Endodermal cell (in vitro differentiated cells): ENCODE measurements around the gene MYL7. TPM values are rescaled to one million over a fixed set of nuclear protein-coding genes. Genes with fewer than 3 reads are reported as not detected.

ENCODE experiments used
- DNase-seq: peaks from one replicate; pipeline ENCODE4 v3.0.0-alpha.2; 2017
- H3K27ac ChIP-seq: 2 replicates; pipeline ENCODE4 v1.5.1; 2013; ENCODE audit warnings: mild to moderate bottlenecking, low read depth, low read length, moderate library complexity
- H3K27me3 ChIP-seq: 2 replicates; pipeline ENCODE4 v1.6.1; 2013; ENCODE audit warnings: mild to moderate bottlenecking, low read length, moderate library complexity; ENCODE audit not compliant: insufficient read depth, control insufficient read depth, poor library complexity, severe bottlenecking
- H3K36me3 ChIP-seq: 2 replicates; pipeline ENCODE4 v1.7.0; 2013; ENCODE audit warnings: mild to moderate bottlenecking, low read length, moderate library complexity; ENCODE audit not compliant: control insufficient read depth, insufficient read depth
- H3K4me1 ChIP-seq: one replicate; pipeline ENCODE4 v1.7.0; 2013; ENCODE audit warnings: low read length; ENCODE audit not compliant: control insufficient read depth, insufficient read depth
- H3K4me3 ChIP-seq: 2 replicates; pipeline ENCODE4 v1.5.1; 2013; ENCODE audit warnings: mild to moderate bottlenecking, low read length, moderate library complexity
- H3K9ac ChIP-seq: 2 replicates; pipeline ENCODE4 v1.6.1; 2013; ENCODE audit warnings: mild to moderate bottlenecking, low read length, moderate library complexity; ENCODE audit not compliant: poor library complexity, severe bottlenecking; ENCODE audit errors: extremely low read depth
- H3K9me3 ChIP-seq: 2 replicates; pipeline ENCODE4 v1.6.1; 2013; ENCODE audit warnings: mild to moderate bottlenecking, low read length, moderate library complexity; ENCODE audit not compliant: control insufficient read depth
- H3K27ac Mint-ChIP-seq: 2 replicates; pipeline ENCODE4 v1.8.0; 2020; ENCODE audit warnings: mixed read lengths
- H3K27me3 Mint-ChIP-seq: 2 replicates; pipeline ENCODE4 v1.8.0; 2021; ENCODE audit warnings: mild to moderate bottlenecking, mixed read lengths; ENCODE audit not compliant: insufficient read depth
- H3K36me3 Mint-ChIP-seq: 2 replicates; pipeline ENCODE4 v1.8.0; 2020; ENCODE audit warnings: low read depth, mixed read lengths
- H3K4me1 Mint-ChIP-seq: 2 replicates; pipeline ENCODE4 v1.8.0; 2020; ENCODE audit warnings: mixed read lengths
- H3K4me3 Mint-ChIP-seq: 2 replicates; pipeline ENCODE4 v1.8.0; 2020; ENCODE audit warnings: mild to moderate bottlenecking, moderate library complexity, mixed read lengths
- H3K9me3 Mint-ChIP-seq: 2 replicates; pipeline ENCODE4 v1.8.0; 2020; ENCODE audit warnings: mild to moderate bottlenecking, mixed read lengths
- WGBS, 2 experiments: methylation state at CpG; one replicate each; pipeline versions ENCODE4 v1.1.5 to v1.1.7; 2013; ENCODE audit warnings: missing lambda C conversion rate in 2 of 2, mixed read lengths in 1 of 2; ENCODE audit not compliant: insufficient coverage in 1 of 2, insufficient read length in 1 of 2; 5-methylcytosine and 5-hydroxymethylcytosine counted together
- total RNA-seq, 2 donors: library from RNA; stranded (reverse); fragmentation: NEBNext Ultra II Directional in 1 of 2; extraction: Animal tissue kit (Norgen Biotek cat#: 25700) in 1 of 2; gene quantifications; 2 replicates in 1 of 2; 3 replicates in 1 of 2; pipeline ENCODE4 v1.2.1, GENCODE V29; 2021
- TF ChIP-seq, protein P1 (sequence below): fragments of 200-600 bp; sonication (generic); conservative IDR thresholded peaks from 2 replicates; pipeline ENCODE4 v1.5.0; 2021; ENCODE audit warnings: antibody characterized with exemption, mild to moderate bottlenecking

MYL7 gene
- total RNA-seq, 2 donors from 2014 or later: 115 to 120 TPM

DNA sequence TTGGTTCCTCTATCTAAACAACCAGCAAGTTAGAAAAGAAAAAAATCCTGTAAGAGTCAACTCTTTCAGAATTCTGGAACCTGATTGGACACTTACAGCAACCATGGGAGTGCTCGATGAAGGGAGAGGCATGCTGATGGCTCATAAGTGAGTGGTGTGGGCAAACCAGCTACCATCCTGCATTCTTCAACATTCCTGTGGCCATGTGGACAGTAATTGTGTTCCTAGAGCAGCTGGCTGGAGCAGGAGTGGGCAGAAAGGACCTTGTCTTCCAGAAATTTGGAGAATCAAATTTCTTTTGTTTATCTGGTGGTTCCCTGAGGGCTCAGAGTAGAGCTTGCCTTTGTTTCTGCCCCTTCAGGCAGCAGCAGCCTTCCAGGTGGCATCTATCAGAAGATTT lies 22.5 kb upstream of the MYL7 start:
- Mint-ChIP-seq H3K4me1 (no peaks in the 10 kb centered on the region), H3K9me3 (no peaks in the 10 kb centered on the region), H3K4me3 (no peak overlapping the region), H3K27ac (no peak overlapping the region), H3K27me3 (peaks cover 6% of the 10 kb centered on the region), H3K36me3 (no peaks in the 10 kb centered on the region)
- H3K9me3 ChIP-seq: no peaks in the 10 kb centered on the region
- H3K27me3 ChIP-seq: no peaks in the 10 kb centered on the region
- no peak overlapping the region for H3K4me3 ChIP-seq
- H3K36me3 ChIP-seq: no peaks in the 10 kb centered on the region
- H3K4me1 ChIP-seq: no peaks in the 10 kb centered on the region
- DNase-seq: peak; percentile 41
- H3K27ac ChIP-seq: no peak overlapping the region
- TF ChIP-seq, protein P1, sequence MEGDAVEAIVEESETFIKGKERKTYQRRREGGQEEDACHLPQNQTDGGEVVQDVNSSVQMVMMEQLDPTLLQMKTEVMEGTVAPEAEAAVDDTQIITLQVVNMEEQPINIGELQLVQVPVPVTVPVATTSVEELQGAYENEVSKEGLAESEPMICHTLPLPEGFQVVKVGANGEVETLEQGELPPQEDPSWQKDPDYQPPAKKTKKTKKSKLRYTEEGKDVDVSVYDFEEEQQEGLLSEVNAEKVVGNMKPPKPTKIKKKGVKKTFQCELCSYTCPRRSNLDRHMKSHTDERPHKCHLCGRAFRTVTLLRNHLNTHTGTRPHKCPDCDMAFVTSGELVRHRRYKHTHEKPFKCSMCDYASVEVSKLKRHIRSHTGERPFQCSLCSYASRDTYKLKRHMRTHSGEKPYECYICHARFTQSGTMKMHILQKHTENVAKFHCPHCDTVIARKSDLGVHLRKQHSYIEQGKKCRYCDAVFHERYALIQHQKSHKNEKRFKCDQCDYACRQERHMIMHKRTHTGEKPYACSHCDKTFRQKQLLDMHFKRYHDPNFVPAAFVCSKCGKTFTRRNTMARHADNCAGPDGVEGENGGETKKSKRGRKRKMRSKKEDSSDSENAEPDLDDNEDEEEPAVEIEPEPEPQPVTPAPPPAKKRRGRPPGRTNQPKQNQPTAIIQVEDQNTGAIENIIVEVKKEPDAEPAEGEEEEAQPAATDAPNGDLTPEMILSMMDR: no peak
- WGBS, 2 experiments: 82 to 100% methylated on average over 1 of the region's 1 CpG
- H3K9ac ChIP-seq: no peak overlapping the region

DNA sequence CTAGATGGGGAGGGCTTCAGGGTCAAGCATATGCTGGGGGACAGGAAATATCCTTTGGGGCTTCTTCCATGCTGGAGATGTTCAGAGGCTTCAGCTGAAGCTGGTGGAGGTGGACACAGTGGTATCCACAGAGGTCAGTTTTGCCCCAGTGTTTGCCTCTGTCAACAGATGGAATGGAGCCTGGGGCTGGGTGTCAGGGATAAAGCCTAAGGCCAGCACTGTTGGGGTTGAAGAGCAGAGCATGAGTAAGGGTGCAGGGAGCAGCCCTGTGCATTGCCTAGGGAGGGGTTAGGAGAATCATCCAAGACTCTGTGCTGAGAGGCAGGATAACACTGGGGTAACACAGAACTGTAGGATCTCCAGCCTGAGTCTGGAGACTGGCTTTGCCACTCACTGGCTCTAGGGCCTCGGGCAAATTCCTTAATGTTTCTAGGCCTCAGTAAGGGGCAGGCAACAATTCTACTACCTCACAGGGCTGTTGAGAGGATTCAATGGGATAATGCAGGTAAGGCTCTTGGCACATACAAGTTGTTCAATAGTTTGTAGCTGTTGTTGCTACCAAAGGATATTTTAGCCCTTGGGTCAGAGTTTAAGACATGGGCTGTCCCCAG lies 21.8 kb upstream of the MYL7 start:
- Mint-ChIP-seq H3K4me3 (no peak overlapping the region), H3K27me3 (peaks cover 6% of the 10 kb centered on the region), H3K36me3 (no peaks in the 10 kb centered on the region), H3K4me1 (no peaks in the 10 kb centered on the region), H3K27ac (no peak overlapping the region), H3K9me3 (no peaks in the 10 kb centered on the region)
- Histone ChIP-seq H3K36me3 (no peaks in the 10 kb centered on the region), H3K27ac (no peak overlapping the region), H3K27me3 (no peaks in the 10 kb centered on the region), H3K4me3 (no peak overlapping the region), H3K9me3 (no peaks in the 10 kb centered on the region), H3K4me1 (no peaks in the 10 kb centered on the region), H3K9ac (no peak overlapping the region)
- 89% methylated on average over 1 of the region's 1 CpG; no CpG with 5 or more reads in 1 of the 2 experiments for WGBS, 2 experiments
- DNase-seq: peak; percentile 32
- TF ChIP-seq, protein P1: no peak

DNA sequence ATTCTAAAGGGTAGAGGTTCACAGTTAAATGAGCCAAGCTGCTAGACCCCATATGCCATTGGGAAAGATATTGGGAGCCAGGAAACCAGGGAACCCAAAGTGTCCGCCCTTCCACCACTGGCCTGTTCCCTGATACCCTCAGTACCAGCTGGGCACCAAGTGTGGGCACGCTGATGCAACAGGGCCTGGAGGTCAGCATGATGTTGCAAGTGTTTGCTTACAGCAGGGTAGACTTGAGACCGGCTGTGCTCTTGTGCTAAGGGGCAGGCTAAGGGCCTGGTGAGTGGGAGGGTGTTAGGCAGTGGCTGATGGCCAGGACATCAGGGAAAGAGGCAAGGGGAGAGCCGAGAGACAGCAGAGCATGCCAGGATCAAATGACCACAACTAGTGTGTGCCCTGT lies 21.0 kb upstream of the MYL7 start:
- Histone ChIP-seq H3K27me3 (no peaks in the 10 kb centered on the region), H3K27ac (no peak overlapping the region), H3K4me1 (no peaks in the 10 kb centered on the region), H3K4me3 (no peak overlapping the region), H3K36me3 (no peaks in the 10 kb centered on the region), H3K9ac (no peak overlapping the region), H3K9me3 (no peaks in the 10 kb centered on the region)
- 90 to 91% methylated on average over 4 of the region's 4 CpGs for WGBS, 2 experiments
- peak; percentile 26 for DNase-seq
- Mint-ChIP-seq H3K27me3 (peaks cover 4% of the 10 kb centered on the region), H3K4me3 (no peak overlapping the region), H3K4me1 (no peaks in the 10 kb centered on the region), H3K9me3 (no peaks in the 10 kb centered on the region), H3K36me3 (no peaks in the 10 kb centered on the region), H3K27ac (no peak overlapping the region)
- TF ChIP-seq, protein P1: no peak
